Spleen (tissue), 11 donors: Measurements from ENCODE around the gene SEC23A. TPM values are rescaled to one million over a fixed set of nuclear protein-coding genes. Genes with fewer than 3 reads are reported as not detected.
"Not testable (repeated sequence)": the region's sequence is repeated elsewhere in the genome, so short reads cannot be mapped to it uniquely, and the experiment has no call there.

Source experiments
- DNase-seq: peaks from one replicate; pipeline ENCODE4 v3.0.0-alpha.2; 2020
- H3K27ac ChIP-seq, 8 donors: fragments of 200-600 bp; sonication (generic) in 7 of 8; 1 replicate in 4 of 8; 2 replicates in 4 of 8; pipeline versions ENCODE4 v1.5.0 to v1.8.0; 2016 to 2021; ENCODE audit warnings: inconsistent platforms in 4 of 8, mild to moderate bottlenecking in 4 of 8, moderate library complexity in 1 of 8
- H3K27me3 ChIP-seq, 7 donors: fragments of 200-600 bp; sonication (generic) in 6 of 7; replicated peaks in 1 of 7; 1 replicate in 4 of 7; 2 replicates in 3 of 7; pipeline versions ENCODE4 v1.5.0 to v1.8.0; 2016 to 2021; ENCODE audit warnings: inconsistent platforms in 3 of 7, mild to moderate bottlenecking in 1 of 7
- H3K36me3 ChIP-seq, 6 donors: fragments of 200-600 bp; sonication (generic) in 5 of 6; 1 replicate in 4 of 6; 2 replicates in 2 of 6; pipeline versions ENCODE4 v1.5.0 to v1.8.0; 2016 to 2021; ENCODE audit warnings: inconsistent platforms in 2 of 6
- H3K4me1 ChIP-seq, 6 donors: fragments of 200-600 bp; sonication (generic) in 5 of 6; 1 replicate in 3 of 6; 2 replicates in 3 of 6; pipeline versions ENCODE4 v1.5.0 to v1.8.0; 2016 to 2021; ENCODE audit warnings: inconsistent platforms in 3 of 6
- H3K4me3 ChIP-seq, 8 donors: fragments of 200-600 bp; sonication (generic) in 7 of 8; 1 replicate in 4 of 8; 2 replicates in 4 of 8; pipeline versions ENCODE4 v1.5.0 to v1.8.0; 2016 to 2021; ENCODE audit warnings: inconsistent platforms in 4 of 8, mild to moderate bottlenecking in 4 of 8, moderate library complexity in 2 of 8
- H3K9me3 ChIP-seq, 8 donors: fragments of 200-600 bp; sonication (generic) in 7 of 8; 1 replicate in 4 of 8; 2 replicates in 4 of 8; pipeline versions ENCODE4 v1.5.0 to v1.8.0; 2016 to 2021; ENCODE audit warnings: inconsistent platforms in 4 of 8
- POLR2A ChIP-seq, 3 donors: fragments of 450-650 bp; IDR thresholded peaks; one replicate each; pipeline ENCODE4 v1.5.1; 2017; ENCODE audit warnings: antibody characterized with exemption in 3 of 3, mild to moderate bottlenecking in 1 of 3
- POLR2AphosphoS5 ChIP-seq, 3 donors: sonication (generic); formaldehyde crosslinking; IDR thresholded peaks; one replicate each; pipeline ENCODE4 v1.5.1; 2017; ENCODE audit warnings: antibody characterized with exemption in 3 of 3
- WGBS, 5 donors: extraction: QIAGEN DNeasy Blood & Tissue Kit in 3 of 5; methylation state at CpG; one replicate each; pipeline versions ENCODE4 v1.1.5 to v1.1.7; 2013 to 2018; 5-methylcytosine and 5-hydroxymethylcytosine counted together
- intact Hi-C: fragments of 100-400 bp; cut with DNase I; formaldehyde crosslinking; loops from one replicate; pipeline ENCODE4 v1.15.0; 2023; ENCODE audit warnings: low total_unique reads
- polyA plus RNA-seq, 3 donors: library from polyadenylated mRNA; stranded (reverse); fragments of 200-250 nt; gene quantifications; one replicate each; pipeline ENCODE4 v1.2.1, GENCODE V29; 2013
- total RNA-seq, 7 donors: library from RNA; depleted of rRNA in 3 of 7; stranded (reverse); fragments of >200 nt in 3 of 7; fragmentation: NEBNext Ultra II Directional in 4 of 7; extraction: Animal tissue kit (Norgen Biotek cat#: 25700) in 4 of 7; gene quantifications; one replicate each; pipeline versions ENCODE4 v1.1.0 to v1.2.1, GENCODE V29; 2016 to 2021
- TF ChIP-seq, protein P1 (sequence below), 11 experiments: fragments of 200-600 bp in 7 of 11; fragments of 450-650 bp in 4 of 11; sonication (generic) in 4 of 11; IDR thresholded peaks in 8 of 11; conservative IDR thresholded peaks in 3 of 11; 1 replicate in 7 of 11; 2 replicates in 4 of 11; pipeline versions ENCODE4 v1.4.0 to v1.8.0; 2016 to 2021; ENCODE audit warnings: antibody characterized with exemption in 11 of 11, inconsistent platforms in 4 of 11, mild to moderate bottlenecking in 1 of 11
- donor health status: healthy with polysubstance abuse.
- donor health status: DM: no; HTN: no; CAD: no; lungs with moderate emphysema.
- donor health status: DM: no; HTN: no; CAD: no.
- donor health status: Bipolar disorder and iron deficiency.
- donor health status: healthy.
- donor health status: DM: no; HTN: no; CAD: no.
- donor health status: DM: yes; HTN: yes; CAD: no.

The SEC23A gene
- total and polyA plus RNA-seq, 10 donors: 9.6 to 87.5 (median 58.3) TPM

- Histone ChIP-seq H3K36me3 (peaks cover 7 to 100% (median 71%) of the 10 kb centered on the region in 6 donors), H3K27ac (peak overlapping the region in 2 of 8 donors; percentile 1 to 26), H3K27me3 (no peaks in the 10 kb centered on the region), H3K4me1 (peaks cover 0 to 4% (median 0%) of the 10 kb centered on the region in 6 donors), H3K9me3 (peaks cover 6 to 34% (median 30%) of the 10 kb centered on the region in 8 donors), H3K4me3 (no peak overlapping the region)
- TF ChIP-seq, protein P1, sequence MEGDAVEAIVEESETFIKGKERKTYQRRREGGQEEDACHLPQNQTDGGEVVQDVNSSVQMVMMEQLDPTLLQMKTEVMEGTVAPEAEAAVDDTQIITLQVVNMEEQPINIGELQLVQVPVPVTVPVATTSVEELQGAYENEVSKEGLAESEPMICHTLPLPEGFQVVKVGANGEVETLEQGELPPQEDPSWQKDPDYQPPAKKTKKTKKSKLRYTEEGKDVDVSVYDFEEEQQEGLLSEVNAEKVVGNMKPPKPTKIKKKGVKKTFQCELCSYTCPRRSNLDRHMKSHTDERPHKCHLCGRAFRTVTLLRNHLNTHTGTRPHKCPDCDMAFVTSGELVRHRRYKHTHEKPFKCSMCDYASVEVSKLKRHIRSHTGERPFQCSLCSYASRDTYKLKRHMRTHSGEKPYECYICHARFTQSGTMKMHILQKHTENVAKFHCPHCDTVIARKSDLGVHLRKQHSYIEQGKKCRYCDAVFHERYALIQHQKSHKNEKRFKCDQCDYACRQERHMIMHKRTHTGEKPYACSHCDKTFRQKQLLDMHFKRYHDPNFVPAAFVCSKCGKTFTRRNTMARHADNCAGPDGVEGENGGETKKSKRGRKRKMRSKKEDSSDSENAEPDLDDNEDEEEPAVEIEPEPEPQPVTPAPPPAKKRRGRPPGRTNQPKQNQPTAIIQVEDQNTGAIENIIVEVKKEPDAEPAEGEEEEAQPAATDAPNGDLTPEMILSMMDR (IDR thresholded peaks at IDR 0.05 in 8 of 11, conservative IDR thresholded peaks at IDR 0.05 in 3 of 11): no peak
- TF ChIP-seq POLR2AphosphoS5 (IDR thresholded peaks at IDR 0.05): no peak
- TF ChIP-seq POLR2A (IDR thresholded peaks at IDR 0.05): no peak
- no peak for DNase-seq
- intact Hi-C loops: no loop called here
- 65 to 85% (median 84%) methylated on average over 4 of the region's 4 CpGs for WGBS, 5 donors
These were observed 42.1 kb downstream of the SEC23A start for GRCh38 chr14:39060818-39061437.

- DNase-seq: no peak
- no peaks in the 10 kb centered on the region for H3K27me3 ChIP-seq
- intact Hi-C loops: no loop called here
- peaks cover 14 to 100% (median 85%) of the 10 kb centered on the region in 6 donors for H3K36me3 ChIP-seq
- H3K4me3 ChIP-seq: no peak overlapping the region
- H3K4me1 ChIP-seq: peaks cover 0 to 4% (median 0%) of the 10 kb centered on the region in 6 donors
- WGBS, 5 donors: 88 to 93% (median 89%) methylated on average over 10 of the region's 10 CpGs
- H3K9me3 ChIP-seq: peaks cover 14 to 53% (median 51%) of the 10 kb centered on the region in 8 donors
- TF ChIP-seq POLR2AphosphoS5 (IDR thresholded peaks at IDR 0.05): no peak
- TF ChIP-seq POLR2A (IDR thresholded peaks at IDR 0.05): no peak
- TF ChIP-seq, protein P1 (IDR thresholded peaks at IDR 0.05 in 8 of 11, conservative IDR thresholded peaks at IDR 0.05 in 3 of 11): no peak
- H3K27ac ChIP-seq: no peak overlapping the region
These were observed 47.1 kb downstream of the SEC23A start for GRCh38 chr14:39055786-39056474.

DNA sequence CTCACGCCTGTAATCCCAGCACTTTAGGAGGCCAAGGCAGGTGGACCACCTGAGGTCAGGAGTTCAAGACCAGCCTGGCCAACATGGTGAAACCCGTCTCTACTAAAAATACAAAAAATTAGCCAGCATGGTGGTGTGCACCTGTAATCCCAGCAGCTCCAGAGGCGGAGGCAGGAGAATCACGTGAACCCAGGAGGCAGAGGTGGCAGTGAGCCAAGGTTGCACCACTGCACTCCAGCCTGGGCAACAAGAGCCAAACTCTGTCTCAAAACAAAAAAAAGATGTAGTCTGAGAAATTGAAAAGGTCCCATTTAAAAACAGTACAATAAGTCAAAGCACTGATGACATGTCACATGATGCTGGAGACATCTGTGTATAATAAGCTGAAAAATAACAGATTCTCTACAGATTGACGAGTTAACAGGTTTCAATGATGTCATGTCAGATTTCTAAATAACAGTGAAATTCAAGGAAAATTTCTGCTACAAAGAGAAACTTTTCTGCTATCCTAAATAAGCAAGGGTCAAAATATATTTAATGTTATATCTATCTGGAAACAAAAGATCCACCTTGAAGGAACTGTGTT, 50.1 kb downstream of the SEC23A start:
- peaks cover 14 to 43% (median 38%) of the 10 kb centered on the region in 8 donors for H3K9me3 ChIP-seq
- intact Hi-C loops, H3K27ac ChIP-seq, H3K4me3 ChIP-seq, H3K4me1 ChIP-seq, DNase-seq, H3K27me3 ChIP-seq: not testable (repeated sequence)
- peaks cover 14 to 100% (median 89%) of the 10 kb centered on the region in 6 donors for H3K36me3 ChIP-seq
- 95 to 97% (median 96%) methylated on average over 5 of the region's 5 CpGs for WGBS, 5 donors

DNA sequence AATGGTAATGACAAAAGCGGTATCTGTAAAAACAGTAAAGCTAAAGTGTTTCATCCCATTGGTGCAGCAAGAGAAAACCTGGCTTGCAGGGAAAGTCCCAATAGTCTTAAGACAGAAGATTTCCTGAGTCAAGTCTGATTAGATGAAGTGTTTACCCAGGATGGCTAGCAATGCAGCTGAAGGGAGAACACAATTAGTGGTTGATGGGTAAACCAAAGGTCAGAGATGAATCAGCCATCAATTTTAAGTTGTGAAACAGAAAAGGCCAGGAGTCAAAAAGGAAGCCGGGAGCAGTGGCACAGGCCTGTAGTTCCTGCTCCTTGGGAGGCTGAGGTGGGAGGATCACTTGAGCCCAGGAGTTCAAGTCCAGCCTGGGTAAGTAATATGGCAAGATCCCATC, 52.6 kb downstream of the SEC23A start:
- no peaks in the 10 kb centered on the region for H3K27me3 ChIP-seq
- peaks cover 4 to 100% (median 90%) of the 10 kb centered on the region in 6 donors for H3K36me3 ChIP-seq
- H3K4me3 ChIP-seq: no peak overlapping the region
- no peak for DNase-seq
- no peaks in the 10 kb centered on the region for H3K4me1 ChIP-seq
- no peak overlapping the region for H3K27ac ChIP-seq
- peaks cover 3 to 17% (median 12%) of the 10 kb centered on the region in 8 donors for H3K9me3 ChIP-seq
- intact Hi-C loops: no loop called here
- TF ChIP-seq POLR2A (IDR thresholded peaks at IDR 0.05) (no peak), POLR2AphosphoS5 (IDR thresholded peaks at IDR 0.05) (no peak)
- TF ChIP-seq, protein P1 (IDR thresholded peaks at IDR 0.05 in 8 of 11, conservative IDR thresholded peaks at IDR 0.05 in 3 of 11): no peak
- 75 to 94% (median 87%) methylated on average over 2 of the region's 2 CpGs for WGBS, 5 donors

DNA sequence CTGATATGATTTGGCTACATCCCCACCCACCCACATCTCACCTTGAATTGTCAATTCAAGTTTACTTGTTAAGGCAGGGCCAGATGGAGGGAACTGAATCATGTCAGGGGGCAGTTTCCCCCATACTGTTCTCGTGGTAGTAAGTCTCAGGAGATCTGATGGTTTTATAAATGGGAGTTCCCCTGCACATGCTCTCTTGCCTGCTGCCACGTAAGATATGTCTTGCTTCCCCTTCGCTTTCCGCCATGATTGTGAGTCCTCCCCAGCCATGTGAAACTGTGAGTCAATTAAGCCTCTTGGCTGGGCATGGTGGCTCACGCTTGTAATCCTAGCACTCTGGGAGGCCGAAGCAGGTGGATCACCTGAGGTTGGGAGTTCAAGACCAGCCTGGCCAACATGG, 57.1 kb downstream of the SEC23A start:
- H3K4me3 ChIP-seq, H3K9me3 ChIP-seq, DNase-seq, H3K27me3 ChIP-seq, H3K27ac ChIP-seq, intact Hi-C loops, H3K4me1 ChIP-seq: not testable (repeated sequence)
- 78 to 86% (median 85%) methylated on average over 6 of the region's 6 CpGs for WGBS, 5 donors
- peaks cover 0 to 100% (median 81%) of the 10 kb centered on the region in 6 donors for H3K36me3 ChIP-seq
